ENCODE measurements around the gene RNF213. TPM values are rescaled to one million over a fixed set of nuclear protein-coding genes. Genes with fewer than 3 reads are reported as not detected.

Gene RNF213
- total RNA-seq, 1 donor from 2014 or later = 120 TPM

DNA sequence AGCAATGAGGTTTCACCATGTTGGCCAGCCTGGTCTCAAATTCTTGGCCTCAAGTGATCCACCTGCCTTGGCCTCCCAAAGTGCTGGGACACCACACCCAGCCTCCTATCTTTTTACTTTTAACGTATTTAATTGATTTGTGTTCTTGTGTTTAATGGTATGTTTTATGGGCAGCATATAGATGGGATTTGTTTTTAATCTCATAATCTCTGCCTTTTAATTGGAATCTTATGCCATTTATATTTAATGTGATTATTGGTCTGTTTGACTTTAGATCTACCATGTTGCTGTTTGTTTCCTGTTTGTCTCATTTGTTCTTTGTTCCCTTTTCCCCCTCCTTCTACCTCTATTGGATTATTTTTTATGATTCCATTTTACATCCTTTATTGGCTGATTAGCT lies 28.2 kb upstream of the RNF213 start:
- Histone ChIP-seq H3K27ac (ENCODE audit: low read depth, low read length) (no peak overlapping the region), H3K4me1 (ENCODE audit: insufficient read depth, low read length) (no peaks in the 10 kb centered on the region), H2AFZ (ENCODE audit: low read depth, low read length) (no peak overlapping the region), H3K9me3 (ENCODE audit: insufficient read depth, low read depth, low read length) (no peaks in the 10 kb centered on the region), H3K36me3 (ENCODE audit: insufficient read depth, low read length) (no peaks in the 10 kb centered on the region), H3K9ac (ENCODE audit: low read length) (no peak overlapping the region), H3K4me2 (ENCODE audit: low read length) (no peak overlapping the region), H4K20me1 (ENCODE audit: insufficient read depth, low read length) (no peaks in the 10 kb centered on the region), H3K79me2 (ENCODE audit: insufficient read depth, low read length) (no peaks in the 10 kb centered on the region), H3K27me3 (ENCODE audit: insufficient read depth, low read length) (no peaks in the 10 kb centered on the region), H3K4me3 (ENCODE audit: insufficient read depth, low read depth, low read length) (no peak overlapping the region)
- FAIRE-seq = no peak
- Mint-ChIP-seq H3K36me3 (ENCODE audit: low read depth, unreplicated experiment) (peaks cover 36% of the 10 kb centered on the region), H3K4me3 (ENCODE audit: unreplicated experiment) (no peak overlapping the region), H3K27me3 (ENCODE audit: low read depth, unreplicated experiment) (no peaks in the 10 kb centered on the region), H3K4me1 (ENCODE audit: low read depth, unreplicated experiment) (no peaks in the 10 kb centered on the region), H3K9me3 (ENCODE audit: unreplicated experiment) (peaks cover 20% of the 10 kb centered on the region), H3K27ac (ENCODE audit: unreplicated experiment) (no peak overlapping the region)
- TF ChIP-seq EZH2 (IDR thresholded peaks at IDR 0.05; ENCODE audit: insufficient read depth, low read length) (no peak), CTCF (IDR thresholded peaks at IDR 0.05; ENCODE audit: insufficient read depth, low read depth, low read length) (no peak)
- no peak for DNase-seq (ENCODE audit: low read depth)

DNA sequence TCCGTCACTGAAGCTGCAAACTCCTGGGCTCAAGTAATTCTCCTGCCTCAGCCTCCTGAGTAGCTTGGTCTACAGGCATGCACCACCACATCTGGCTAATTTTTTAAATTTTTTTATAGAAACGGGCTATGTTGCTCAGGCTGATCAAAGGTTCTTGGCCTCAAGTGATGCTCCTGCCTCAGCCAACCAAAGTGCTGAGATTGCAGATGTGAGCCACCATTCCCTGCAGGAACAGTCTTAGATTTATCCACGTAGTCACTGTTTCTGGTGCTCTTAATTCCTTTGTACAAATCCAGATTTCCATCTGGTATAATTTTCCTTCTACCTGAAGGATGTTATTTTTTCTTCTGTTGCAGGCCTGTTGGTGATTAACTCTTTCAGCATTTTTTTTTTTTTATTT lies 27.4 kb upstream of the RNF213 start:
- Histone ChIP-seq H3K27me3 (ENCODE audit: insufficient read depth, low read length) (no peaks in the 10 kb centered on the region), H3K9ac (ENCODE audit: low read length) (no peak overlapping the region), H3K9me3 (ENCODE audit: insufficient read depth, low read depth, low read length) (no peaks in the 10 kb centered on the region), H4K20me1 (ENCODE audit: insufficient read depth, low read length) (no peaks in the 10 kb centered on the region), H3K4me3 (ENCODE audit: insufficient read depth, low read depth, low read length) (no peak overlapping the region), H3K4me1 (ENCODE audit: insufficient read depth, low read length) (no peaks in the 10 kb centered on the region), H3K79me2 (ENCODE audit: insufficient read depth, low read length) (no peaks in the 10 kb centered on the region), H3K36me3 (ENCODE audit: insufficient read depth, low read length) (no peaks in the 10 kb centered on the region), H3K4me2 (ENCODE audit: low read length) (no peak overlapping the region), H2AFZ (ENCODE audit: low read depth, low read length) (no peak overlapping the region), H3K27ac (ENCODE audit: low read depth, low read length) (no peak overlapping the region)
- H3K36me3 Mint-ChIP-seq (ENCODE audit: low read depth, unreplicated experiment) = peaks cover 38% of the 10 kb centered on the region
- TF ChIP-seq EZH2 (IDR thresholded peaks at IDR 0.05; ENCODE audit: insufficient read depth, low read length) (no peak), CTCF (IDR thresholded peaks at IDR 0.05; ENCODE audit: insufficient read depth, low read depth, low read length) (no peak)
- H3K27ac Mint-ChIP-seq (ENCODE audit: unreplicated experiment) = no peak overlapping the region
- FAIRE-seq (no peak), DNase-seq (ENCODE audit: low read depth) (no peak)
- H3K9me3 Mint-ChIP-seq (ENCODE audit: unreplicated experiment) = peaks cover 20% of the 10 kb centered on the region
- no peaks in the 10 kb centered on the region for H3K27me3 Mint-ChIP-seq (ENCODE audit: low read depth, unreplicated experiment)
- H3K4me1 Mint-ChIP-seq (ENCODE audit: low read depth, unreplicated experiment) = no peaks in the 10 kb centered on the region
- no peak overlapping the region for H3K4me3 Mint-ChIP-seq (ENCODE audit: unreplicated experiment)

GRCh38 chr17:80236911-80237310 lies 23.7 kb upstream of the RNF213 start:
- Histone ChIP-seq H3K4me1 (ENCODE audit: insufficient read depth, low read length) (no peaks in the 10 kb centered on the region), H3K36me3 (ENCODE audit: insufficient read depth, low read length) (no peaks in the 10 kb centered on the region), H3K79me2 (ENCODE audit: insufficient read depth, low read length) (no peaks in the 10 kb centered on the region), H3K4me2 (ENCODE audit: low read length) (no peak overlapping the region), H3K27me3 (ENCODE audit: insufficient read depth, low read length) (no peaks in the 10 kb centered on the region), H2AFZ (ENCODE audit: low read depth, low read length) (no peak overlapping the region), H3K27ac (ENCODE audit: low read depth, low read length) (no peak overlapping the region), H4K20me1 (ENCODE audit: insufficient read depth, low read length) (no peaks in the 10 kb centered on the region), H3K9me3 (ENCODE audit: insufficient read depth, low read depth, low read length) (no peaks in the 10 kb centered on the region), H3K9ac (ENCODE audit: low read length) (no peak overlapping the region), H3K4me3 (ENCODE audit: insufficient read depth, low read depth, low read length) (no peak overlapping the region)
- H3K4me3 Mint-ChIP-seq (ENCODE audit: unreplicated experiment) = no peak overlapping the region
- FAIRE-seq (no peak), DNase-seq (ENCODE audit: low read depth) (no peak)
- no peaks in the 10 kb centered on the region for H3K27me3 Mint-ChIP-seq (ENCODE audit: low read depth, unreplicated experiment)
- H3K4me1 Mint-ChIP-seq (ENCODE audit: low read depth, unreplicated experiment) = no peaks in the 10 kb centered on the region
- peaks cover 31% of the 10 kb centered on the region for H3K36me3 Mint-ChIP-seq (ENCODE audit: low read depth, unreplicated experiment)
- peaks cover 15% of the 10 kb centered on the region for H3K9me3 Mint-ChIP-seq (ENCODE audit: unreplicated experiment)
- TF ChIP-seq EZH2 (IDR thresholded peaks at IDR 0.05; ENCODE audit: insufficient read depth, low read length) (no peak), CTCF (IDR thresholded peaks at IDR 0.05; ENCODE audit: insufficient read depth, low read depth, low read length) (no peak)
- H3K27ac Mint-ChIP-seq (ENCODE audit: unreplicated experiment) = no peak overlapping the region
